T-helper 1 cell treated with Interleukin-12 subunit alpha and Interleukin-12 subunit beta and Interleukin-4 antibody, amounts not matched to agents 30 ng/mL and 1 ng/mL, for 36 hours (primary cell): ENCODE measurements around the gene NXNL1. TPM values are rescaled to one million over a fixed set of nuclear protein-coding genes. Genes with fewer than 3 reads are reported as not detected.

Experiments used
- intact Hi-C: fragments of 100-400 bp; cut with micrococcal nuclease; formaldehyde crosslinking; loops from one replicate; pipeline ENCODE4 v1.15.1; 2024
- total RNA-seq: library from RNA; stranded (reverse); gene quantifications from 2 replicates; pipeline ENCODE4 v1.2.3, GENCODE V29; 2022

Gene NXNL1
- total RNA-seq, 1 donor from 2014 or later: not detected

DNA sequence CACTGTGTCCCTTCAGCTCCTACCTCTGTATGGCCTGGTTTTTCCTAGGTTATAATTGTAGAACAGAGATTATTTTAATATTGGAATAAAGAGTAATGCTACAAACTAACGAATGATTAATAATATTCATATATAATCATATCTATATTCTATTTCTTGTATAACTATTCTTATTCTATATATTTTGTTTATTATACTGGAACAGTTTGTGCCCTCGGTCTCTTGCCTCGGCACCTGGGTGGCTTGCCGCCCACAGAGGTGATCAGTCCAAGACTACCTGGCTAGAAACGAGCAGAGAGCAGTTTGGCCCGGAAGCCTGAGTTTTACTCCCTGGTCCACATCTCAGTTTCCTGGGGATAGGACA lies 5.7 kb upstream of the NXNL1 start:
- intact Hi-C loops: loop anchor here (1.0 kb wide), 7 partner anchors 13 to 205 kb away; partner anchors contain the start of gene MRPL34

DNA sequence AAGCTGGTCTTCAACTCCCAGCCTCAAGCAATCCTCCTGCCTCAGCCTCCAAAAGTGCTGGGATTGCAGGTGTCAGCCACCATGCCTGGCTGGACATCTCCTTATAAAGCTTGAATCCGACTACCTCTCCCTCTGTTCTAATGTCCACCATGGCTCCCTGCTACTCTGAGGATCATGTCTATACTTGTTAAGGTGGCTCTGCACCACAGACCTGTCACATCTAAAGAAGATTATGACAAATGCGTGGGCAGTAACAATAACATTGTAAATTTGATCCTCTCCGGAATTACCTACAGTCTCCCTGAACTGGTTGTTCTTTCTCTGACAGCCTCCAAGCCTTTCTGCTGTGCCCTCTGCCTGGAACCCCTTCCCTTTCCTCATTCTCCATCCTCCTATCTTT lies 1.8 kb downstream of the NXNL1 start:
- intact Hi-C loops: no loop called here

DNA sequence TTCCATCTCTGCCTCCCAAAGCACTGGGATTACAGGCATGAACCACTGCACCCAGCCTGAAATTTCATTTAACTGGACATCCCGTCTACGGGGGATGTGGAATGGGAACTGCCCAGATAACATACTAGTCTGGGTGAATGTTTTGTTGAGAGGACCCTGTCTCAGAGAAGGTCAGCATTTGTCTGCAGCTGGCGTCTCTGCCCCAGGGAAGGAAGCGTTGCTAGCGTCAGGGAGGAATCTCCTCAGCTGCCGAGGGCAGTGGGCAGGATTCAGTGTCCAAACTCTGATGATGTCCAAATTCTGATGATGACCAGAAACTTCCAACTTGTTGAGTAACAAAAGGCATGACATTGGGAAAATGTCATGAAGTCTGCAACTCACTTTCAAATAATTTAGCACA lies 3.1 kb downstream of the NXNL1 start:
- intact Hi-C loops: no loop called here

DNA sequence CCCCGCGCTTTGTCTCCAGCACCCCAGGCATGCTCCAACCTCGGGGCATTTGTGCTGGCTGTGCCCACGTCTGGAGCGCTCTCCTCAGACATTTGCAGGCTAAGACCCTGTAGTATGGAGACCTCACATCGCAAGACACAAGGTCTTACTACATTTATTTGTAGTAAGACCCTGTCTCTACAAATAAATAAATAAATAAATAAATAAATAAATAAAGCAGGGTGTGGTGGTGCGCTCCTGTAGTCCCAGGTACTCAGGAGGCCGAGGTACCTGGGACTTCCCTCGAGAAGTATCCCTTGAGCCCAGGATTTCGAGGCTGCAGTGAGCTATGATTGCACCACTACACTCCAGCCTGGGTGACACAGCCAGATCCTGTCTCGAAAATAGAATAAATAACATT lies 4.6 kb downstream of the NXNL1 start:
- intact Hi-C loops: no loop called here

DNA sequence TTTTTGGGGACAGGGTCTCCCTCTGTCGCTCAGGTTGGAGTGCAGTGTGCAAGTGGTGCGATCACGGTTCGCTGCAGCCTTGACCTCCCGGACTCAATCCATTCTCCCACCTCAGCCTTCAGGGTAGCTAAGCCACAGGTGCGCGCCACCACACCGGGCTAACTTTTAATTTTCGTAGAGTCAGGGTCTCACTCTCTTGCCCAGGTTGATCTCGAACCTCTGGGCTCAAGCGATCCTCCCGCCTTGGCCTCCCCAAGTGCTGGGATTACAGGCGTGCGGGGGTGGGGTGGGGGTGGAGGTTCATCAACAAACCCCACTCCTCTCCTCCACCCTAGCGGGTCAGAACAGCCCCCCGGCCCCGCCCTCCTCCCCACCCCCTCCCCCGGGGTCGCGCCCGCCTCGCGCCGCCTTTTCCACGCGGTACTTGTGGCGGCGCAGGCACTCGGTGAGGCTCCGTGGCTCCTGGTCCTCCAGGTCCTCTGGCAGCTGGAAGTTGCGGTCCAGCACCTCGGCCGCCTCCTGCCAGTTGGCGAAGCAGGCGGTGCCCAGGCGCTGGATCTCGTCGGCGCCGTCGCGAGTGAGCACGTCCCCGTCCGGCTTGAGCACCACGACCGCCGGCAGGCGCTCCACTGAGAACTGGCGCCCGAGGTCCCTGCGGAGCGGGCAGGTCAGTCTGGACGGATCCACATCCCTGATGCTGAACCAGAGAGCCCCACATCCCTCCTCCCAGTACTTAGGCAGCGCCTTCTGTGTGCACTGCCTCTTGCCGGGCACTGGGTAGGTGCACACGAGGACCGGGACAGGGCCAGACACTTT lies 5.2 kb downstream of the NXNL1 start:
- intact Hi-C loops: no loop called here

DNA sequence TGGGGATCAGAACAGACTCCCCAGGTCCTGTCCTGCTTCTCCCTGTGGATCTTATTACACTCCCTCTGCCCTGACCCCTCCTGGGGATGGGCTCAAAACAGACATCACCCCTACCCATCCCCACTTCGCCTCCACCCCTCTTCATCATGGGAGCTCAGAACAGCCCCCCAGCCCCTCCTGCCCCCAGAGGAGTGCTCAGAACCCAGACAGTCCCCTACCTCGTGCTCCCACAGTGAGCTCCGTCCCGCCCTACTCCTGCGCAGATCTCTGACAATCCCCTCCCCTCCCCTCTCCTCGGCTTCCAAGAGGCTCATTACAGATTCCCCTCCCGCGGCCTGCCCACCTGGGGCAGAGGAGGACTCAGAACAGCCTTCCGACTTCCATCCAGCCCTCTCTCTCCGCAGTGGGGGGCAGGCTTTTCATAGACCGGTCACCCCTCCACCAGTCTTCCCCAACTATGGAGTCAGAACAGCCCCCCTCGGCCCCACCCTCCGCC lies 6.1 kb downstream of the NXNL1 start:
- intact Hi-C loops: no loop called here

DNA sequence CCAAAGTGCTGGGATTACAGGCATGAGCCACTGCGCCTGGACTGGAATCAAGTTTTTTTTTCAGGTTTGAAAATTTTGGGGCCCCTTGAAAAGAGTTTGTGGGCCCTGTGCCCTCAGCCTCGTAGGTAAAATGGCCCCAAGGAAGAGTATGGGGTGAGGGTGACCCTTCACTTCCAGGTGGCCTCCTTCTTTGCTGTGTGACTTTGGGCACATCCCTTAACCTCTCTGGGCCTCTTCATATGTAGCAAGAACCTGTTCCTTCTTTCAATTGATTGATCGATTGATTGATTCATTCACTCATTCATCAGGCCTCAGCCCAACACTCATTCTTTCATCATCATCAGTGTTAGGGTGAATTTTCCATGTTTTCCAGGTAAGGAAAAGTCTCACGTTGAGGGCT lies 8.9 kb downstream of the NXNL1 start:
- intact Hi-C loops: no loop called here

DNA sequence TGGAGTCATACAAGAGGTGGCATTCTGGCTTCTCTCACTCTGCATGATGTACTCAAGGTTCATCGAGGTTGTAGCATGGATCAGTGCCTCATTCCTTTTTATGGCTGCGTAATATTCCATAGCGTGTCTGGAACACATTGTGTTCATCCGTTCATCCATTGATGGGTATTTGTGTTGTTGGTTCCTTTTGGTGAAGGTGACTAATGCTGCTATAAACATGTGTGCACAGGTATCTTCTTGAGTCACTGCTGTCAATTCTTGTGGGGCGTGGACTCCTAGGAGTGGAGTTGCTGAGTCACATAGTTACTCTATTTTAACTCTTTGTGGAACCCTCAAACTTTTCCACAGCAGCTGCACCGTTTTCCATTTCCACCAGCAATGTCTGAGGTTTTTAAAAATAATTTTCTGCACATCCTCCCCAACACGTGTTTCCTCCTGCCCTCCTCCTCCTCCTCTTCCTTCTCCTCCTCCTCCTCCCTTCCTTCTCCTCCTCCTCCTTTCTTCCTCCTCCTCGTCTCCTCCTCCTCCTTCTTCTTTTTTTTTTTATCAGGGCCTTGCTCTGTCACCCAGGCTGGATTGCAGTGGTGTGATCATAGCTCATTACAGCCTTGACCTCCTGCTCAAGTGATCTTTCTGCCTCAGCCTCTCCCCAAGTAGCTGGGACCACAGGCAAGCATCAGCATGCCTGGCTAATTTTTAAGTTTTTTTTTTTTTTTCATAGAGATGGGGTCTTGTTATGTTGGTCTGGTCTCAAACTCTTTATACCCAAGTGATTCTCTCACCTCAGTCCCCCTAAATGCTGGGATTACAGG lies 10.3 kb downstream of the NXNL1 start:
- intact Hi-C loops: no loop called here

DNA sequence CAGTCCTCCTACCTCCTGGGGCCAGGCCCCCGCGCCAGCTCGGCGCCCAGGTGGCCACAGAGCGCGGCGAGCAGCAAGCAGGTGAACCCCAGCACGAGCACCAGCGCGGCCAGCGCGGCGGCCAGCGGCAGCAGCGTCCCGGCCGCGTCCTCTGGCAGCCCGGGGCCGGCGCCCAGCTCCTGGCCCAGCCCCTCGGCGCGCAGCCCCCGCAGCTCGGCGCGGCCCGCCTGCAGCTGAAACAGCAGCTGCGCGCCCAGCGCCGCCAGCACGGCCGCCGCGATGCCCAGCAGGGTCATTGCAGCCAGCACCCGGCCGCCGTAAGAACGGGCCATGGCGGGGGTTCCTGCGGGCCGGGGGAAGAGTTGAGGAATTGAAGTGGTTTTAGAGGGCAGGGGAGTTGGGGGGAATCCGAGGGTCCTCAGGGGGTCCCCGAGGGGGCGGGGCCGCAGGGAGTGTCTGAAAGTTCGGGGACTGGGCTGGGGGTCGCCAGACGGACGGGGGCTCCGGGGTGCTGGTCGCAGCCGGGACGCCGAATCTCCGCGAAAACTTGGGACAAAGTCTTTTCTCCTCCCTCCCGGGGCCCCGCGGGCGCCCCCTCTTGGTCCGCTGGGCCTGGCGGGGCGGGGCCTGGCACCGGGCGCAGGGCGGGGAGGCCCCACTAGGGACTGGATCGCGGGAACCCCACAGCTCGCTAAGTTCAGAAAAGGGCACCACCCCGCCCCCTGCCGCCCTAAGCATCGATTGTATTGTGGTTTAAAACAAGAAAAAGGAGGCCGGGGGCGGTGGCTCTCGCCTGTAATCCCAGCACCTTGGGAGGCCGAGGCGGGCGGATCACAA lies 12.4 kb downstream of the NXNL1 start, which contains the start of gene TMEM221:
Gene TMEM221 (minus strand): TSS at position 538 of the 837 bp plus-strand sequence. CDS start 206 bp downstream, at position 332.
- intact Hi-C loops: no loop called here

DNA sequence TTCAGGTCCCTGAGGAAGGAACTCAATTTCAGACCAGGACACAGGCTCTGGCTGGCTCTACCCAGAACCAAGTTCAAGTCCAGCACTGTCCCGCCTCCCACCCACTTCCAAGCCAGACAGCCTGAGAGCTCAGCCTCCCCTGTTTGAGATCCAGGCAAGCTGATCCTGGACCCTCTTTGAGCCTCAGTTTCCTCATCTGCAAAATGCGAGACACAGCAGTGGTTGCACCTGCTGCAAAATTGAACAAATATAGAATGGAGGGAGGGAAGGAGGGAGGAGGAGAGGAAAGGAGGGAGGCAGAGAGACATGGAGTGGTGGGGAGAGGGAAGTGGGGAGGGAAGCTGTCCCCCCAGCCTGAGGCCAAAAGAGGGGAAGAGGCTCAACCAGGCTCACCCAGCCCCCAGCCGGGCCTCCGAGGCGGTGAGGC lies 13.0 kb downstream of the NXNL1 start:
- intact Hi-C loops: no loop called here

DNA sequence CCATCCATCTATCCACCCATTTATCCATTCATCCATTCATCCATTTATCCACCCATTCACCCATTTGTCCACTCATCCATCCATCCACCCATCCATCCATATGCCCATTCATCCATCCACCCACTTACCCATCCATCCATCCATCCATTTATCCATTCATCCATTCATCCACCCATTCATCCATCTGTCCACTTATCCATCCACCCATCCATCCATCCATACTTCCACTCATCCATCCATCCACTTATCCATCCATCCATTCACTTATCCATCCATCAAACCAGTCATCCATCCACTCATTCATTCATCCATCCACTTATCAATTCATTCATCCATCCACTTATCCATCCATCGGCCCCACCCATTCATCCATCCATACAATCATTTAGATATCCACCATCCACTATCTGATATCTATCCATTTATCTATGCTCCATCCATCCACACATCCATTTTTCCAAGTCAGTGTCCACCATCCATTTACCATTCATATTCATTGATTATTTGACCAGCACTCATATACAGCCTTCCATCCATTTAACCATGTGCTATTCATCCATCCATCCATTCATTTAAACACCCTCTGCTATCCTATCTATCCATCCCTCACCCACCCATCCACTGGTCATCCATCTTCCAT lies 15.1 kb downstream of the NXNL1 start:
- intact Hi-C loops: no loop called here

DNA sequence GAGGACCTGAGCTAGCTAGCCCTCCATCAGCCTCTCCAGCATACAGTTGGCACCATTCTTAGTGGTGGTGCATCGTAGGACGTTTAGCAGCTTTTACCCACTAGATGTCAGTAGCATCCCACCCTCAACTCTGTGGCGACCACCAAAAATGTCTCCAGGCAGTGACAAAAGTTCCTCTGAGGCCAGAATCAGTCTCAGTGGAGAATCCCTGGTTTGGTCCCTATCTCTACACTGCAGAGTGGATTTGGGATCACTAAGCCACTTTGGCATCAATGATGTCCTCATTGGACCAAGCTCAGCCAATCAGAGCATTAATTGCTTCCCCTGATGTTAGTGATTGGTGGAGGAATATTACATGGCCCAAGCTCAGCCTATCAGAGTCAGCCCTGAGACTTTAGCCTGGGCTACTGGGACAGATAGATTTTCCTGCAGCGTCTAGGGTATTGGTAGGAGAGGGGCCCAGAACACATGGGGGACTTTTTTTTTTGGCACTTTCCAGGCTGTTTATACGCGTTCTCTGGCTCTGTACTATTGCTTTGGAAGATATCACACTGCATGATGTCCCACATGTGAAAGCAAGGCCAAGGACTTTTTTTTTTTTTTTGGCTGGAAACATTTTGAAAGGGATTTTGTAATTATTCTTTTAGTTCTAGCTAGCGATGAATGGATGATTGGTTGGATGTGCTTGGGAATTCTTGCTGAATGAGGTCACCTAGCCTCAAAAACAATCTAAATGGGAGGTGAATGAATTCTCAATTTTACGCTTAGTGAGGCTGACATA lies 19.3 kb downstream of the NXNL1 start:
- intact Hi-C loops: no loop called here

DNA sequence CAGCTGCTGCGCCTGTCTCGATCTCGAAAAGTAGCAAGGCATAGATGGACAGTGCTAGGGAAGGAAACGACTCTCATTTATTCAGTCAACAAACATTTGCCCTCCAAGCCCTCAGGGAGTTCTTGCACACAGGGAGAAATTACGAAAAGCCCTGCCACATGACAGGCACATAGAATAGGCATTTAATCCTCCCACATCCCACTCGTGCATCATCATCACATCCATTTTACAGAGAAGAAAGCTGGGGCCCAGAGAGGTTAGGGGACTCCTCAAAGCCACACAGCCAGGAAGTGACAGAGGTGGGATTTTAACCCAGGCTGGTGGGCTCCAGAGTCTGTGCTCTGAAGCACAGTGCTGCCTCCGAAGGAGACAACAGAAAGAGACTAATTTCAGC lies 23.9 kb downstream of the NXNL1 start:
- intact Hi-C loops: no loop called here

DNA sequence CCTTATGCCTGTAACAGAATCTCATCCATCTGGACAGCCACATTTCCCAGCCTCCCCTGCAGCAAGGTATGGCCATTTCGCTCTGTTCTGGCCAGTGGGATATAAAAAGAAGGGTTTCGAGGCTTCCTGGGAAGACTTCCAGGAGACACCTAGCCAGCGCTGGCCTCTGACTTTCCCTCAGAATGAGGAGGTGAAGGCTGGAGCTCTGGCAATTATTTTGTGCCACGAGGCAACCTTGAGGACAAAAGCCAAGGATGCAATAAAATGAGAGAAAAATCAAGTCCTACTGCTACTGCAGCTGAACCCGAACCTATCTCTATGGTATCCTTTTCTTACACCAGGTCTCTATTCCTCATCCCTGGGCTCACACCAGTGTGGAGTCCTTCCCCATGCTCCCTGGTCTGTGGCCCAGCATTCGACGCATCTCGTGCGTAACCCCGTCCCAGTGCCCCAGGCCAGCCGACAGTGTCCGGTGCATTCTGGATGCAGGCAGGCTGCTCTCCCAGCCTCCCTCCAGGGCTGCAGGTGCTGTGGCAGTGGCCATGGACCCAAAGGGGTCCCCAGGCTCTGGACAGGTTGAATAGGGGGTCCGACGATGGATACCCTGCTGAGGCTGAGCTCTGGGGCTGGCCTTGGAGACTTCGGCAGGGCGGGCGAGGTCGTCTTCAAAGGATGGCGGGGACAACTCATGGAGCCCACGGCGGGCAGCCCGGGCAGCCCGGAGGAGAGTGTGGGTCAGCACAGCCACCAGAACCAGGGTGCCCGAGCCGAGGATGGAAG lies 24.4 kb downstream of the NXNL1 start:
- intact Hi-C loops: no loop called here

DNA sequence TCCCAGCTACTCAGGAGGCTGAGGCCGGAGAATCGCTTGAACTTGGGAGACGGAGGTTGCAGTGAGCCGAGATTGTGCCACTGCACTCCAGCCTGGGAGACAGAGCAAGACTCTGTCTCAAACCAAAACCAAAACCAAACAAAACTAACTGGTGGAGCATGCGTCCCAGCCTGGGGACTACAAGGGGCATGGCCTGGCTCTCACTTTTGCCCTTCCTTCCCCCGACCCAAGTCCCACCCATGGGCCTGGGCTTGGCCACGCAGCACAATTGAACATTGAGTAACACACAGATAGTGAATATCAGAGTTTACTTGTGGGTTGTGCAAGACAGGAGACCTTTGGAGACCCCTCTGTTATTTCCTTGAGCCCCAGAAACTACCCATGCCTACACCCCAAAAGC lies 25.5 kb downstream of the NXNL1 start:
- intact Hi-C loops: no loop called here

DNA sequence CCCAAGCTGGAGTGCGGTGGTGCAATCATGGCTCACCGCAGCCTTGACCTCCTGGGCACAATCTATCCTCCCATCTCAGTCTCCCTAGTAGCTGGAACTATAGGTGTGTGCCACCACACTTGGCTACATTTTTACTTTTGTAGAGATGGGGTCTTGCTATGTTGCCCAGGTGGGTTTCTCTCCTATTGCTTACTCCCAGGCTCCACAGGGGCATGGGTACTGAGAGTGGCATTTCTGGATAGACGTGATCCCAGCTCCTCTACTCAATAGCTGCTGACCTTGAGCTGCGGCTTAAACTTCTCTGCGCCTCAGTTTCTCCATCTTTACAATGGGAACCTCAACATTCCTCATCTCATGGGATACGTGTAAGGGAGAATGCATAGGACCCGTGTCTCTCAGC lies 29.3 kb downstream of the NXNL1 start:
- intact Hi-C loops: no loop called here

DNA sequence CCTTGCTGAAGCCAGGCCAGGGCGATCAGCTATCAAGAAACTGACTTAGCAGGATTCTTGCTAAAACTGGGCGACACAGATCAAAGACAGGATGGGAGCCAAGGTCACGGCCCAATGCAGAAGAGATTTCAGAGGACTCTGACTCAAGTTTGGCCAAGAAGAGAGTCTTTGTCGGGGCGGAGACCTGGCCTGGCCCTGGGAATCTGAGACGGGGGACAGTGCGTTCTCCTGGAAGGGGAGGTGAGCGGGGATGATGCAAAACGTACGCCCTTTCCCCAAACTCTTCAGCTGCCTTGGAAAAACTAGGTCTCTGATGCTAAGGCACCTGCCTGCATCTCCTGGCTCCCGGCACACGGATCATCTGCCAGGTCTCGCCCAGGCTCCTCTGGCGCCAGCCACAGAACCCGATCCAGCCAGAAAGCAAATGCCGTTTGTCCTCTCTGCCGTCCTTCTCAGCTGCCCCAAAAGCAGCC lies 31.0 kb downstream of the NXNL1 start:
- intact Hi-C loops: no loop called here

DNA sequence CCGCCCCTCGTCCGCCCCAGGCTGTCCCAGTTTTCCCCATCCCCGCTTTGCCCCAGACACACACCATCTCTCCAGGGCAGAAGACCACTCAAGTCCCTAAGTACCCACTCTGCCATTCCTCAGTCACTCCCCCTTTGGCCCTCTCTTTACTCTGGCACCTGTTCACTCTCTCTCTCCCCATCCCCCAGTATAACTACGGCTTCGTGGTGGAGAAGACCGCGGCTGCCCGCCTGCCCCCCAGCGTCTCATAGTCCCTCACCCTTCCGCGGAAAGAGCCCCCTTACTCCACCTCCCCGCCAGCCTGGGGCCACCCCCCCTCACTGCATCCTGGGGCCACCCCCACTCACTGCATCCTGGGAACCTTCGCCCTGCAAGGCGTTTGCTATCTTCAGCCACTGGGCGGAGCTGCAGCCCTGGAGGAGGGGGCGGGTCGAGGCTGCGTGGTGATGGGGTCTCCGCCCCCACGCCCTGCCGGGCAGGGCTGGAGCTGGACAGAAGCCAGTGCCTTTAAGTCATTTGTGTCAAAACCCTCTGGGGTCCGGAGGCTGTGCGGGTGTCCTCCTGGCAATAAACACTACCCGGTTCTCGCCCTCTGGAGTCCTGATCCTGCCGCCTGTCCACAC lies 35.9 kb downstream of the NXNL1 start:
- intact Hi-C loops: no loop called here
